IMR-90 (cell line): ENCODE measurements around the gene SLC27A3. TPM values are rescaled to one million over a fixed set of nuclear protein-coding genes. Genes with fewer than 3 reads are reported as not detected.

Source experiments
- ATAC-seq: fragments of 200-7000 bp; cut with Tn5 transposase; 2 replicates; pipeline ENCODE4 v1.9.1; 2020; ENCODE audit warnings: low read depth, mild to moderate bottlenecking, moderate library complexity
- BruUV-seq: library from RNA; stranded (reverse); fragments of 400-500 nt; replicated peaks from 2 replicates; lab custom pipeline; 2021; lab: Mats Ljungman, UMichigan
- CTCF ChIA-PET: fragments of 300-600 bp; formaldehyde crosslinking; extraction: SDS; loops from one replicate; lab custom pipeline; 2021; ENCODE audit warnings: antibody characterized with exemption; lab: Yijun Ruan, JAX
- POLR2A ChIA-PET: fragments of 300-600 bp; sonication (Branson Sonifier 250); formaldehyde crosslinking; loops from one replicate; lab custom pipeline; 2022; ENCODE audit warnings: antibody characterized with exemption; ENCODE audit not compliant: unreplicated experiment; lab: Charles Lee
- DNase-seq: peaks from one replicate; pipeline ENCODE4 v3.0.0; 2013
- H2AFZ ChIP-seq: replicated peaks from 2 replicates; pipeline ENCODE3; 2013; ENCODE audit warnings: low read length, mild to moderate bottlenecking; ENCODE audit not compliant: poor library complexity
- H2AK5ac ChIP-seq: 2 replicates; pipeline ENCODE4 v1.6.1; 2013; ENCODE audit warnings: low read depth, low read length, inconsistent platforms
- H2AK9ac ChIP-seq: replicated peaks from 2 replicates; pipeline ENCODE3; 2013; ENCODE audit warnings: mild to moderate bottlenecking, low read depth, low read length, moderate library complexity; ENCODE audit not compliant: poor library complexity
- H2BK120ac ChIP-seq: 2 replicates; pipeline ENCODE4 v1.6.1; 2013; ENCODE audit warnings: low read depth, low read length, inconsistent platforms
- H2BK15ac ChIP-seq: 3 replicates; pipeline ENCODE4 v1.6.1; 2013; ENCODE audit warnings: low read depth, low read length, inconsistent platforms
- H2BK20ac ChIP-seq: 2 replicates; pipeline ENCODE4 v1.6.1; 2013; ENCODE audit warnings: low read depth, mild to moderate bottlenecking, inconsistent platforms, low read length, moderate library complexity
- H2BK5ac ChIP-seq: 2 replicates; pipeline ENCODE4 v1.6.1; 2013; ENCODE audit warnings: mild to moderate bottlenecking, low read depth, low read length, inconsistent platforms; ENCODE audit not compliant: poor library complexity, severe bottlenecking
- H3K14ac ChIP-seq: replicated peaks from 2 replicates; pipeline ENCODE4 v1.6.1; 2013; ENCODE audit warnings: low read depth, low read length, inconsistent platforms
- H3K18ac ChIP-seq: 2 replicates; pipeline ENCODE4 v1.6.1; 2013; ENCODE audit warnings: low read depth, low read length, control low read depth
- H3K23ac ChIP-seq: 2 replicates; pipeline ENCODE4 v1.6.1; 2013; ENCODE audit warnings: low read depth, low read length, inconsistent platforms
- H3K27ac ChIP-seq: 2 replicates; pipeline ENCODE4 v1.5.1; 2013; ENCODE audit warnings: mild to moderate bottlenecking, control low read depth, low read length; ENCODE audit not compliant: insufficient read depth
- H3K27me3 ChIP-seq: 2 replicates; pipeline ENCODE4 v1.6.1; 2013; ENCODE audit warnings: low read length; ENCODE audit not compliant: control insufficient read depth, insufficient read depth
- H3K36me3 ChIP-seq: 2 replicates; pipeline ENCODE4 v1.6.1; 2013; ENCODE audit warnings: low read length, mixed read lengths; ENCODE audit not compliant: control insufficient read depth, insufficient read depth
- H3K4ac ChIP-seq: 2 replicates; pipeline ENCODE4 v1.6.1; 2013; ENCODE audit warnings: low read depth, low read length, inconsistent platforms
- H3K4me1 ChIP-seq: 2 replicates; pipeline ENCODE4 v1.6.1; 2013; ENCODE audit warnings: low read length, mixed read lengths; ENCODE audit not compliant: control insufficient read depth, insufficient read depth
- H3K4me2 ChIP-seq: 2 replicates; pipeline ENCODE4 v1.6.1; 2013; ENCODE audit warnings: low read depth, mild to moderate bottlenecking, control low read depth, low read length, moderate library complexity
- H3K4me3 ChIP-seq: 2 replicates; pipeline ENCODE4 v1.5.1; 2013; ENCODE audit warnings: low read depth, mild to moderate bottlenecking, control low read depth, low read length, moderate library complexity; ENCODE audit not compliant: insufficient read depth
- H3K56ac ChIP-seq: 2 replicates; pipeline ENCODE4 v1.6.1; 2013; ENCODE audit warnings: low read length, inconsistent platforms; ENCODE audit not compliant: insufficient read depth; ENCODE audit errors: extremely low read depth
- H3K79me1 ChIP-seq, 2 experiments: 2 replicates each; pipeline ENCODE4 v1.6.1; 2013; ENCODE audit warnings: low read length in 2 of 2, inconsistent platforms in 1 of 2, low read depth in 1 of 2
- H3K9ac ChIP-seq: 2 replicates; pipeline ENCODE4 v1.6.1; 2013; ENCODE audit warnings: low read depth, low read length, control low read depth
- H3K9me1 ChIP-seq: 2 replicates; pipeline ENCODE4 v1.6.1; 2013; ENCODE audit warnings: low read length, inconsistent platforms; ENCODE audit not compliant: insufficient read depth
- H3K9me3 ChIP-seq: 2 replicates; pipeline ENCODE4 v1.6.1; 2013; ENCODE audit warnings: low read length; ENCODE audit not compliant: control insufficient read depth, insufficient read depth
- H4K20me1 ChIP-seq: 2 replicates; pipeline ENCODE4 v1.6.1; 2013; ENCODE audit warnings: low read length, inconsistent platforms; ENCODE audit not compliant: insufficient read depth
- H4K5ac ChIP-seq: 2 replicates; pipeline ENCODE4 v1.6.1; 2013; ENCODE audit warnings: mild to moderate bottlenecking, low read depth, low read length, control low read depth
- H4K8ac ChIP-seq, 2 experiments: 2 replicates each; pipeline ENCODE4 v1.6.1; 2013; ENCODE audit warnings: low read depth in 2 of 2, low read length in 2 of 2, control low read depth in 1 of 2, inconsistent platforms in 1 of 2
- H4K91ac ChIP-seq: 2 replicates; pipeline ENCODE4 v1.6.1; 2013; ENCODE audit warnings: low read depth, low read length, inconsistent platforms; ENCODE audit not compliant: insufficient read depth
- BHLHE40 ChIP-seq: fragments of 150-350 bp; IDR thresholded peaks from 2 replicates; pipeline ENCODE4 v1.6.1; 2016; ENCODE audit warnings: mild to moderate bottlenecking, low read depth, low read length
- CEBPB ChIP-seq: IDR thresholded peaks from 2 replicates; pipeline ENCODE4 v1.6.1; 2012; ENCODE audit warnings: low read depth, low read length, improper control_type of control experiment
- CHD1 ChIP-seq: IDR thresholded peaks from 2 replicates; pipeline ENCODE4 v1.6.1; 2012; ENCODE audit warnings: low read depth, low read length, improper control_type of control experiment
- FOS ChIP-seq: fragments of 150-350 bp; IDR thresholded peaks from 2 replicates; pipeline ENCODE4 v1.6.1; 2016; ENCODE audit warnings: low read depth, low read length
- MAFK ChIP-seq: IDR thresholded peaks from 2 replicates; pipeline ENCODE4 v1.6.1; 2012; ENCODE audit warnings: low read depth, low read length, improper control_type of control experiment
- MAZ ChIP-seq: IDR thresholded peaks from 2 replicates; pipeline ENCODE4 v1.6.1; 2012; ENCODE audit warnings: low read depth, mild to moderate bottlenecking, low read length, improper control_type of control experiment, moderate library complexity, borderline replicate concordance
- MXI1 ChIP-seq: IDR thresholded peaks from 2 replicates; pipeline ENCODE4 v1.6.1; 2012; ENCODE audit warnings: low read depth, mild to moderate bottlenecking, low read length, moderate library complexity, borderline replicate concordance
- NFE2L2 ChIP-seq: fragments of 150-350 bp; IDR thresholded peaks from 2 replicates; pipeline ENCODE4 v1.6.1; 2016; ENCODE audit warnings: low read depth, mild to moderate bottlenecking, low read length
- POLR2A ChIP-seq: IDR thresholded peaks from 2 replicates; pipeline ENCODE4 v1.6.1; 2012; ENCODE audit warnings: mild to moderate bottlenecking, low read depth, low read length
- RAD21 ChIP-seq: IDR thresholded peaks from 2 replicates; pipeline ENCODE4 v1.6.1; 2012; ENCODE audit warnings: low read length, improper control_type of control experiment
- RCOR1 ChIP-seq: IDR thresholded peaks from 2 replicates; pipeline ENCODE4 v1.6.1; 2012; ENCODE audit warnings: mild to moderate bottlenecking, low read length, improper control_type of control experiment; ENCODE audit not compliant: insufficient replicate concordance
- RFX5 ChIP-seq: IDR thresholded peaks from 2 replicates; pipeline ENCODE4 v1.8.0; 2012; ENCODE audit warnings: low read depth, mild to moderate bottlenecking, low read length, moderate library complexity
- SMC3 ChIP-seq: fragments of 150-350 bp; IDR thresholded peaks from 2 replicates; pipeline ENCODE4 v1.6.1; 2016; ENCODE audit warnings: low read depth, mild to moderate bottlenecking, antibody characterized with exemption, low read length, moderate library complexity
- USF2 ChIP-seq: fragments of 150-350 bp; IDR thresholded peaks from 2 replicates; pipeline ENCODE4 v1.6.1; 2017; ENCODE audit warnings: mild to moderate bottlenecking, antibody characterized with exemption, low read length, low read depth
- WGBS, 2 experiments: methylation state at CpG; one replicate each; pipeline versions ENCODE4 v1.1.5 to v1.1.7; 2013; ENCODE audit warnings: missing lambda C conversion rate in 2 of 2; ENCODE audit not compliant: insufficient read length in 1 of 2; ENCODE audit errors: extremely low coverage in 2 of 2; 5-methylcytosine and 5-hydroxymethylcytosine counted together
- dilution Hi-C: fragments of 300-500 bp; cut with HindIII; formaldehyde crosslinking; loops from one replicate; pipeline ENCODE4 v1.14.3; 2018; ENCODE audit warnings: low sequenced_read_pairs; ENCODE audit not compliant: unreplicated experiment
- in situ Hi-C: fragments of 300-500 bp; cut with MboI; formaldehyde crosslinking; loops from 3 replicates; pipeline ENCODE4 v1.14.3; 2019; ENCODE audit warnings: low sequenced_read_pairs, inconsistent platforms, mixed read lengths
- intact Hi-C: fragments of 100-400 bp; cut with micrococcal nuclease; formaldehyde crosslinking; loops from 2 replicates; pipeline ENCODE4 v1.10.0; 2022
- polyA plus RNA-seq, 3 experiments: library from polyadenylated mRNA; depleted of rRNA; stranded (reverse); fragments of >200 nt; gene quantifications; 2 replicates each; pipeline ENCODE4 v1.2.3, GENCODE V29; 2012; ENCODE audit warnings: low replicate concordance in 1 of 3
- total RNA-seq: library from RNA; depleted of rRNA; stranded (reverse); fragments of >200 nt; gene quantifications from 2 replicates; pipeline ENCODE4 v1.2.3, GENCODE V29; 2012
- TF ChIP-seq, protein P1 (sequence below): conservative IDR thresholded peaks from 2 replicates; pipeline ENCODE4 v1.5.1; 2012; ENCODE audit warnings: mild to moderate bottlenecking, low read depth, low read length, improper control_type of control experiment
- TF ChIP-seq, protein P2 (sequence below): fragments of 150-350 bp; IDR thresholded peaks from 2 replicates; pipeline ENCODE4 v1.6.1; 2016; ENCODE audit warnings: low read depth, mild to moderate bottlenecking, low read length, moderate library complexity, borderline replicate concordance

SLC27A3 gene
- total and polyA plus RNA-seq, 2 of the 4 experiments (the other 2 are of a cell fraction), result 3.2 to 9.3 TPM

- no peak overlapping the region for H3K23ac ChIP-seq
- ATAC-seq, result no peak
- H2AK9ac ChIP-seq, result no peak overlapping the region
- no peak overlapping the region for H4K5ac ChIP-seq
- dilution Hi-C loops, result no loop called here
- no peak for DNase-seq
- no CpG with 5 or more reads among the region's 2 CpGs for WGBS, 2 experiments
- no peak overlapping the region for H4K91ac ChIP-seq
- no peak overlapping the region for H2BK120ac ChIP-seq
- no peak overlapping the region for H3K14ac ChIP-seq
- H2BK5ac ChIP-seq, result no peak overlapping the region
- no peak overlapping the region for H3K4me3 ChIP-seq
- H3K27ac ChIP-seq, result no peak overlapping the region
- no peak overlapping the region for H2BK20ac ChIP-seq
- no peaks in the 10 kb centered on the region for H3K9me3 ChIP-seq
- H3K36me3 ChIP-seq, result peaks cover 41% of the 10 kb centered on the region
- no peak overlapping the region for H4K8ac ChIP-seq
- peaks cover 23 to 33% of the 10 kb centered on the region in 2 experiments for H3K79me1 ChIP-seq
- no peak overlapping the region for H3K9ac ChIP-seq
- H2AK5ac ChIP-seq, result no peak overlapping the region
- in situ Hi-C loops, result loop anchor here (5.0 kb wide), 2 partner anchors 68 to 238 kb away; partner anchors contain the start of gene NPR1
- H3K56ac ChIP-seq, result no peak overlapping the region
- intact Hi-C loops, result no loop called here
- POLR2A ChIA-PET, result no interaction called here
- H3K4ac ChIP-seq, result no peak overlapping the region
- no peak overlapping the region for H3K4me2 ChIP-seq
- TF ChIP-seq SMC3 (no peak), CEBPB (no peak), NFE2L2 (no peak), MAFK (no peak), USF2 (no peak), FOS (no peak), POLR2A (no peak), MXI1 (no peak), RAD21 (no peak), BHLHE40 (no peak), RCOR1 (no peak), CHD1 (no peak), MAZ (no peak), RFX5 (no peak)
- TF ChIP-seq, protein P1, sequence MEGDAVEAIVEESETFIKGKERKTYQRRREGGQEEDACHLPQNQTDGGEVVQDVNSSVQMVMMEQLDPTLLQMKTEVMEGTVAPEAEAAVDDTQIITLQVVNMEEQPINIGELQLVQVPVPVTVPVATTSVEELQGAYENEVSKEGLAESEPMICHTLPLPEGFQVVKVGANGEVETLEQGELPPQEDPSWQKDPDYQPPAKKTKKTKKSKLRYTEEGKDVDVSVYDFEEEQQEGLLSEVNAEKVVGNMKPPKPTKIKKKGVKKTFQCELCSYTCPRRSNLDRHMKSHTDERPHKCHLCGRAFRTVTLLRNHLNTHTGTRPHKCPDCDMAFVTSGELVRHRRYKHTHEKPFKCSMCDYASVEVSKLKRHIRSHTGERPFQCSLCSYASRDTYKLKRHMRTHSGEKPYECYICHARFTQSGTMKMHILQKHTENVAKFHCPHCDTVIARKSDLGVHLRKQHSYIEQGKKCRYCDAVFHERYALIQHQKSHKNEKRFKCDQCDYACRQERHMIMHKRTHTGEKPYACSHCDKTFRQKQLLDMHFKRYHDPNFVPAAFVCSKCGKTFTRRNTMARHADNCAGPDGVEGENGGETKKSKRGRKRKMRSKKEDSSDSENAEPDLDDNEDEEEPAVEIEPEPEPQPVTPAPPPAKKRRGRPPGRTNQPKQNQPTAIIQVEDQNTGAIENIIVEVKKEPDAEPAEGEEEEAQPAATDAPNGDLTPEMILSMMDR, result no peak
- TF ChIP-seq, protein P2, sequence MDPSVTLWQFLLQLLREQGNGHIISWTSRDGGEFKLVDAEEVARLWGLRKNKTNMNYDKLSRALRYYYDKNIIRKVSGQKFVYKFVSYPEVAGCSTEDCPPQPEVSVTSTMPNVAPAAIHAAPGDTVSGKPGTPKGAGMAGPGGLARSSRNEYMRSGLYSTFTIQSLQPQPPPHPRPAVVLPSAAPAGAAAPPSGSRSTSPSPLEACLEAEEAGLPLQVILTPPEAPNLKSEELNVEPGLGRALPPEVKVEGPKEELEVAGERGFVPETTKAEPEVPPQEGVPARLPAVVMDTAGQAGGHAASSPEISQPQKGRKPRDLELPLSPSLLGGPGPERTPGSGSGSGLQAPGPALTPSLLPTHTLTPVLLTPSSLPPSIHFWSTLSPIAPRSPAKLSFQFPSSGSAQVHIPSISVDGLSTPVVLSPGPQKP, result no peak
- BruUV-seq, result no TSS peak
- peaks cover 10% of the 10 kb centered on the region; the same call in 1 of the 2 replicates for H3K9me1 ChIP-seq
- CTCF ChIA-PET, result no interaction called here
- no peak overlapping the region for H3K18ac ChIP-seq
- peaks cover 3% of the 10 kb centered on the region for H3K4me1 ChIP-seq
- H2AFZ ChIP-seq, result no peak overlapping the region
- no peaks in the 10 kb centered on the region for H3K27me3 ChIP-seq
- no peak overlapping the region for H2BK15ac ChIP-seq
- H4K20me1 ChIP-seq, result no peaks in the 10 kb centered on the region
Measured at GRCh38 chr1:153745417-153745816, 29.8 kb upstream of the SLC27A3 start.
